Measurements from ENCODE around the gene ACP4.
"Not testable (repeated sequence)": the region's sequence is repeated elsewhere in the genome, so short reads cannot be mapped to it uniquely, and the experiment has no call there.

The ACP4 gene

GRCh38 chr19:50796128-50796633, 6.0 kb downstream of the ACP4 start:
- no peak for DNase-seq (ENCODE audit: insufficient read length, low spot score)
- no peak for FAIRE-seq

GRCh38 chr19:50796634-50797428, 6.6 kb downstream of the ACP4 start:
- FAIRE-seq (no peak), DNase-seq (ENCODE audit: insufficient read length, low spot score) (no peak)

GRCh38 chr19:50797429-50797780, 7.2 kb downstream of the ACP4 start:
- no peak for FAIRE-seq
- no peak for DNase-seq (ENCODE audit: insufficient read length, low spot score)

GRCh38 chr19:50797781-50798658, 7.8 kb downstream of the ACP4 start:
- no peak for DNase-seq (ENCODE audit: insufficient read length, low spot score)
- FAIRE-seq: no peak

GRCh38 chr19:50798659-50799546, 8.7 kb downstream of the ACP4 start:
- no peak for FAIRE-seq
- no peak for DNase-seq (ENCODE audit: insufficient read length, low spot score)

GRCh38 chr19:50799547-50799851, 9.3 kb downstream of the ACP4 start:
- FAIRE-seq (no peak), DNase-seq (ENCODE audit: insufficient read length, low spot score) (no peak)

- DNase-seq (ENCODE audit: insufficient read length, low spot score) (no peak), FAIRE-seq (no peak)
Measured at GRCh38 chr19:50801107-50801506, 10.9 kb downstream of the ACP4 start.

- DNase-seq (ENCODE audit: insufficient read length, low spot score): no peak
- FAIRE-seq: peak; percentile 18
Measured at GRCh38 chr19:50803633-50804419, 13.6 kb downstream of the ACP4 start.

GRCh38 chr19:50804420-50805272, 14.4 kb downstream of the ACP4 start:
- FAIRE-seq (peak; percentile 96), DNase-seq (ENCODE audit: insufficient read length, low spot score) (peak; percentile 84)

- FAIRE-seq (no peak), DNase-seq (ENCODE audit: insufficient read length, low spot score) (no peak)
Measured at GRCh38 chr19:50808856-50809255, 18.6 kb downstream of the ACP4 start.

GRCh38 chr19:50811622-50812238, 21.5 kb downstream of the ACP4 start:
- not testable (repeated sequence) for DNase-seq (ENCODE audit: insufficient read length, low spot score); FAIRE-seq

- FAIRE-seq (no peak), DNase-seq (ENCODE audit: insufficient read length, low spot score) (no peak)
Measured at GRCh38 chr19:50812474-50812873, 22.3 kb downstream of the ACP4 start.

- DNase-seq (ENCODE audit: insufficient read length, low spot score) (no peak), FAIRE-seq (no peak)
Measured at GRCh38 chr19:50814883-50815282, 24.7 kb downstream of the ACP4 start.

- DNase-seq (ENCODE audit: insufficient read length, low spot score) (no peak), FAIRE-seq (no peak)
Measured at GRCh38 chr19:50815439-50815838, 25.2 kb downstream of the ACP4 start.

- peak; percentile 67 for DNase-seq (ENCODE audit: insufficient read length, low spot score)
- FAIRE-seq: no peak
Measured at GRCh38 chr19:50817941-50818858, 28.0 kb downstream of the ACP4 start.

GRCh38 chr19:50818859-50819472, 28.8 kb downstream of the ACP4 start:
- DNase-seq (ENCODE audit: insufficient read length, low spot score) (no peak), FAIRE-seq (peak; percentile 64)

GRCh38 chr19:50819636-50820035, 29.4 kb downstream of the ACP4 start:
- no peak for FAIRE-seq

More at GRCh38 chr19:50819636-50820035, 29.4 kb downstream of the ACP4 start:
- DNase-seq (ENCODE audit: insufficient read length, low spot score): no peak
